Left lung (tissue), 10 donors: Measurements from ENCODE around the gene SLC1A7. TPM values are rescaled to one million over a fixed set of nuclear protein-coding genes. Genes with fewer than 3 reads are reported as not detected.
A peak's percentile ranks its signal among the peaks of the same experiment; 100 is the strongest.

Experiments
- ATAC-seq: fragments of 200-7000 bp; cut with Tn5 transposase; one replicate; pipeline ENCODE4 v1.9.1; 2020; ENCODE audit warnings: moderate library complexity
- DNase-seq, 4 donors: peaks; one replicate each; pipeline ENCODE4 v3.0.0-alpha.2; 2013 to 2020
- H3K27ac ChIP-seq, 2 donors: fragments of 200-600 bp; sonication (generic) in 1 of 2; one replicate each; pipeline versions ENCODE4 v1.5.0 to v1.8.0; 2020 to 2021
- H3K27me3 ChIP-seq, 2 donors: fragments of 200-600 bp; sonication (generic) in 1 of 2; one replicate each; pipeline versions ENCODE4 v1.5.0 to v1.8.0; 2020 to 2021
- H3K36me3 ChIP-seq, 2 donors: fragments of 200-600 bp; sonication (generic) in 1 of 2; one replicate each; pipeline versions ENCODE4 v1.5.0 to v1.8.0; 2020 to 2021
- H3K4me1 ChIP-seq, 2 donors: fragments of 200-600 bp; one replicate each; pipeline ENCODE4 v1.8.0; 2021
- H3K4me3 ChIP-seq, 2 donors: fragments of 200-600 bp; sonication (generic) in 1 of 2; one replicate each; pipeline versions ENCODE4 v1.5.0 to v1.8.0; 2020 to 2021; ENCODE audit warnings: mild to moderate bottlenecking in 1 of 2
- H3K9me3 ChIP-seq, 2 donors: fragments of 200-600 bp; sonication (generic) in 1 of 2; one replicate each; pipeline versions ENCODE4 v1.5.0 to v1.8.0; 2020 to 2021
- CTCF ChIP-seq, 2 donors: fragments of 200-600 bp; sonication (generic) in 1 of 2; IDR thresholded peaks; one replicate each; pipeline versions ENCODE4 v1.5.0 to v1.8.0; 2021; ENCODE audit warnings: antibody characterized with exemption in 2 of 2
- intact Hi-C, 2 donors: fragments of 100-400 bp; cut with DNase I; formaldehyde crosslinking; loops; one replicate each; pipeline versions ENCODE4 v1.11.2 to v1.14.2; 2022
- polyA plus RNA-seq, 6 donors: library from polyadenylated mRNA; unstranded; fragments of 120-200 nt; gene quantifications; one replicate each; pipeline ENCODE4 v1.2.1, GENCODE V29; 2013; ENCODE audit not compliant: insufficient read length in 6 of 6
- total RNA-seq, 2 donors: library from RNA; stranded (reverse); fragmentation: NEBNext Ultra II Directional; extraction: Animal tissue kit (Norgen Biotek cat#: 25700); gene quantifications; one replicate each; pipeline ENCODE4 v1.2.1, GENCODE V29; 2021
- donor health status: DM: no; HTN: yes; CAD: no.
- donor health status: DM: no; HTN: no; CAD: no.

The SLC1A7 gene
- total and polyA plus RNA-seq, 8 donors, result 0.38 to 1.2 (median 0.56) TPM

GRCh38 chr1:53083636-53084588 lies 58.5 kb downstream of the SLC1A7 start:
- peak in 1 of 4 donors; percentile 70 for DNase-seq
- no peaks in the 10 kb centered on the region for H3K27me3 ChIP-seq
- no peak overlapping the region for H3K27ac ChIP-seq

GRCh38 chr1:53082826-53083455 lies 59.5 kb downstream of the SLC1A7 start:
- H3K4me3 ChIP-seq, result no peak overlapping the region
- H3K4me1 ChIP-seq, result no peaks in the 10 kb centered on the region
- H3K27ac ChIP-seq, result no peak overlapping the region
- H3K9me3 ChIP-seq, result no peaks in the 10 kb centered on the region
- DNase-seq (peak in 1 of 4 donors; percentile 24), ATAC-seq (no peak)
- no peak for TF ChIP-seq CTCF (IDR thresholded peaks at IDR 0.05)
- no peaks in the 10 kb centered on the region for H3K27me3 ChIP-seq
- H3K36me3 ChIP-seq, result no peaks in the 10 kb centered on the region
- intact Hi-C loops, result no loop called here

More at GRCh38 chr1:53083636-53084588, 58.5 kb downstream of the SLC1A7 start:
- ATAC-seq, result no peak
- Histone ChIP-seq H3K4me3 (no peak overlapping the region), H3K9me3 (no peaks in the 10 kb centered on the region), H3K36me3 (no peaks in the 10 kb centered on the region), H3K4me1 (no peaks in the 10 kb centered on the region)
- no peak for TF ChIP-seq CTCF (IDR thresholded peaks at IDR 0.05)
- intact Hi-C loops, result no loop called here

- no peak for ATAC-seq
- DNase-seq, result peak in 1 of 4 donors; percentile 65
- TF ChIP-seq CTCF (IDR thresholded peaks at IDR 0.05), result no peak
- no peaks in the 10 kb centered on the region for H3K27me3 ChIP-seq
- no peaks in the 10 kb centered on the region for H3K36me3 ChIP-seq
- no peaks in the 10 kb centered on the region for H3K9me3 ChIP-seq
- no peak overlapping the region for H3K27ac ChIP-seq
- H3K4me3 ChIP-seq, result no peak overlapping the region
- no peaks in the 10 kb centered on the region for H3K4me1 ChIP-seq
- intact Hi-C loops, result no loop called here
These were observed 60.9 kb downstream of the SLC1A7 start for GRCh38 chr1:53081384-53082066.

- Histone ChIP-seq H3K4me3 (no peak overlapping the region), H3K27ac (no peak overlapping the region), H3K4me1 (no peaks in the 10 kb centered on the region), H3K27me3 (no peaks in the 10 kb centered on the region), H3K36me3 (no peaks in the 10 kb centered on the region), H3K9me3 (no peaks in the 10 kb centered on the region)
- DNase-seq (peak in 1 of 4 donors; percentile 59), ATAC-seq (no peak)
- no peak for TF ChIP-seq CTCF (IDR thresholded peaks at IDR 0.05)
- intact Hi-C loops, result no loop called here
These were observed 61.7 kb downstream of the SLC1A7 start for GRCh38 chr1:53080769-53081168.
